Measurements from ENCODE around the gene VPS35L. TPM values are rescaled to one million over a fixed set of nuclear protein-coding genes. Genes with fewer than 3 reads are reported as not detected.

The VPS35L gene
- total RNA-seq, 2 experiments from 2014 or later, result 29.0 to 31.0 TPM

GRCh38 chr16:19582050-19582831 is 26.7 kb downstream of the VPS35L start:
- POLR2A ChIA-PET, result no interaction called here
- CTCF ChIA-PET, result no interaction called here

GRCh38 chr16:19583665-19584300 is 28.3 kb downstream of the VPS35L start:
- ChIA-PET POLR2A (no interaction called here), CTCF (interaction anchor here (1.0 to 1.9 kb wide), 5 partner anchors 11 to 307 kb away, joined by 3 to 10 read pairs (median 6); no protein-coding TSS in a partner anchor)

- CTCF ChIA-PET, result no interaction called here
- POLR2A ChIA-PET, result no interaction called here
Observed at GRCh38 chr16:19588661-19589060, 33.2 kb downstream of the VPS35L start.

GRCh38 chr16:19589106-19589505 is 33.6 kb downstream of the VPS35L start:
- CTCF ChIA-PET, result no interaction called here
- POLR2A ChIA-PET, result no interaction called here

GRCh38 chr16:19589771-19590302 is 34.3 kb downstream of the VPS35L start:
- POLR2A ChIA-PET, result no interaction called here
- CTCF ChIA-PET, result no interaction called here

GRCh38 chr16:19595043-19595767 is 39.7 kb downstream of the VPS35L start:
- CTCF ChIA-PET, result interaction anchor here (1.8 kb wide), 1 partner anchor 12 kb away, joined by 6 read pairs; no protein-coding TSS in a partner anchor
- POLR2A ChIA-PET, result no interaction called here

- CTCF ChIA-PET, result interaction anchor here (0.6 to 2.5 kb wide), 2 partner anchors 15 to 287 kb away, joined by 3 to 7 read pairs; no protein-coding TSS in a partner anchor
- POLR2A ChIA-PET, result no interaction called here
Observed at GRCh38 chr16:19598805-19599510, 43.5 kb downstream of the VPS35L start.

- ChIA-PET CTCF (interaction anchor here (0.5 to 2.5 kb wide), 3 partner anchors 16 to 286 kb away, joined by 3 to 9 read pairs (median 7); no protein-coding TSS in a partner anchor), POLR2A (no interaction called here)
Observed at GRCh38 chr16:19599968-19600716, 44.6 kb downstream of the VPS35L start.

GRCh38 chr16:19601083-19601976 is 45.8 kb downstream of the VPS35L start:
- POLR2A ChIA-PET, result no interaction called here
- CTCF ChIA-PET, result interaction anchor here (1.6 to 2.4 kb wide), 3 partner anchors 15 to 285 kb away, joined by 6 to 9 read pairs (median 8); no protein-coding TSS in a partner anchor

GRCh38 chr16:19604911-19605310 is 49.4 kb downstream of the VPS35L start:
- CTCF ChIA-PET, result interaction anchor here (0.7 kb wide), 1 partner anchor 281 kb away, joined by 3 read pairs; no protein-coding TSS in a partner anchor
- POLR2A ChIA-PET, result no interaction called here

GRCh38 chr16:19605701-19606100 is 50.2 kb downstream of the VPS35L start:
- ChIA-PET CTCF (no interaction called here), POLR2A (no interaction called here)

- POLR2A ChIA-PET, result no interaction called here
- CTCF ChIA-PET, result no interaction called here
Observed at GRCh38 chr16:19607616-19608280, 52.2 kb downstream of the VPS35L start.

GRCh38 chr16:19609359-19609758 is 53.9 kb downstream of the VPS35L start:
- CTCF ChIA-PET, result interaction anchor here (1.1 kb wide), 1 partner anchor 614 kb away, joined by 5 read pairs; no protein-coding TSS in a partner anchor
- POLR2A ChIA-PET, result no interaction called here

GRCh38 chr16:19610200-19610599 is 54.7 kb downstream of the VPS35L start:
- ChIA-PET POLR2A (no interaction called here), CTCF (no interaction called here)

- CTCF ChIA-PET, result no interaction called here
- POLR2A ChIA-PET, result no interaction called here
Observed at GRCh38 chr16:19613834-19614233, 58.3 kb downstream of the VPS35L start.

- CTCF ChIA-PET, result interaction anchor here (0.6 to 1.6 kb wide), 2 partner anchors 15 to 551 kb away, joined by 4 to 6 read pairs; no protein-coding TSS in a partner anchor
- POLR2A ChIA-PET, result no interaction called here
Observed at GRCh38 chr16:19616241-19616640, 60.7 kb downstream of the VPS35L start.

- ChIA-PET CTCF (interaction anchor here (0.7 kb wide), 1 partner anchor 56 kb away, joined by 3 read pairs; no protein-coding TSS in a partner anchor), POLR2A (no interaction called here)
Observed at GRCh38 chr16:19618876-19619275, 63.4 kb downstream of the VPS35L start.

Data from activated CD8-positive, alpha-beta memory T cell treated with anti-CD3 and anti-CD28 coated beads for 36 hours (primary cell).